PC-9 (cell line): ENCODE data around the gene CAB39L.

Source experiments
- EZH2 ChIP-seq: fragments of 200-600 bp; sonication (generic); IDR thresholded peaks from 2 replicates; pipeline ENCODE4 v1.8.0; 2017; ENCODE audit warnings: antibody characterized with exemption, low read depth
- TF ChIP-seq, protein P1 (sequence below): fragments of 200-600 bp; sonication (generic); conservative IDR thresholded peaks from 2 replicates; pipeline ENCODE4 v1.6.1; 2017; ENCODE audit warnings: mixed run types, antibody characterized with exemption, mild to moderate bottlenecking, moderate library complexity

- TF ChIP-seq, protein P1, sequence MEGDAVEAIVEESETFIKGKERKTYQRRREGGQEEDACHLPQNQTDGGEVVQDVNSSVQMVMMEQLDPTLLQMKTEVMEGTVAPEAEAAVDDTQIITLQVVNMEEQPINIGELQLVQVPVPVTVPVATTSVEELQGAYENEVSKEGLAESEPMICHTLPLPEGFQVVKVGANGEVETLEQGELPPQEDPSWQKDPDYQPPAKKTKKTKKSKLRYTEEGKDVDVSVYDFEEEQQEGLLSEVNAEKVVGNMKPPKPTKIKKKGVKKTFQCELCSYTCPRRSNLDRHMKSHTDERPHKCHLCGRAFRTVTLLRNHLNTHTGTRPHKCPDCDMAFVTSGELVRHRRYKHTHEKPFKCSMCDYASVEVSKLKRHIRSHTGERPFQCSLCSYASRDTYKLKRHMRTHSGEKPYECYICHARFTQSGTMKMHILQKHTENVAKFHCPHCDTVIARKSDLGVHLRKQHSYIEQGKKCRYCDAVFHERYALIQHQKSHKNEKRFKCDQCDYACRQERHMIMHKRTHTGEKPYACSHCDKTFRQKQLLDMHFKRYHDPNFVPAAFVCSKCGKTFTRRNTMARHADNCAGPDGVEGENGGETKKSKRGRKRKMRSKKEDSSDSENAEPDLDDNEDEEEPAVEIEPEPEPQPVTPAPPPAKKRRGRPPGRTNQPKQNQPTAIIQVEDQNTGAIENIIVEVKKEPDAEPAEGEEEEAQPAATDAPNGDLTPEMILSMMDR: no peak
- TF ChIP-seq EZH2: no peak
Measured at GRCh38 chr13:49340161-49340560, 103.7 kb downstream of the CAB39L start.
